ENCODE data around the gene IL27RA.

IL27RA gene

DNA sequence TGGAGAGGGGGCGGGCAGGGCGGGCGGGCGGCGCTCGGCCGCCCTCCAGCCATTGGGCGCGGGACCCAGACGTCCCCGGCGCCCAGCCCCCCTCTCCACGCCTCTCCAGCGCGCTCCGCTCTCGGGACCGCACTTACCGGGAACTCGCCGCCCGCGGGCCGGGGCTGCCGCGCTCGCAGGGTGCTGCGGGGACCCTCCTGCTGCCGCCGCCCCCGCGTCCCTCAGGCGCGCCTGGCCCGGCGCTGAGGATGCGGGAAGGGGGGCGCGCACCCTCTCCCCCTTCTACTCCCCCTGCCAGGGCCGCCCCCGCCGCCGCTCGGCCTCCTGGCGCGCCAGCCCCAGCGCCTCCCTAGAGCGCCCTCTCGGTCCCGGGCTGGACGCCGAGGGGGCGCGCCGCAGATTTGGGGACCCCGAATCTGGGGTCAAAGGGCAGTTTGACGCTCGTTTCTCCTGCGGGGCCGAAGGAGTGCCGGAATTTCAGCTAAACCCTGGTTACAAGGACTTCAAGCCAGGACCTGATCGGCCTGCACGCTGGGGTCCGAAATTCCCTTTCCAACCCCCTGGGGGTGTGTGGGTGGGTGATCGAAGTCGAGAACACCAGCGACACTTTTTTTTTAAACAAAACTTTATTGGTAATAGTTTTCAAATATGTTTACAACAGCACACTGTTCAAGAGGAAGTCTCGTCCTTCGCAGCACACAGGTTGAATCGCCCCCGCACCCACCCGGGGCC is 59.7 kb downstream of the IL27RA start (continued):
- TF ChIP-seq MYNN (tag by site-specific recombination; IDR thresholded peaks at IDR 0.05; ENCODE audit: borderline replicate concordance) (no peak), GLIS1 (tag by site-specific recombination; IDR thresholded peaks at IDR 0.05) (peak; percentile 89), ZNF76 (tag by site-specific recombination; IDR thresholded peaks at IDR 0.05; ENCODE audit: borderline replicate concordance, low read depth) (peak; percentile 52; the same call in 1 of the 2 replicates), ZNF274 (IDR thresholded peaks at IDR 0.05; ENCODE audit: low read length) (no peak), ZNF274 (tag by site-specific recombination; IDR thresholded peaks at IDR 0.05; ENCODE audit: borderline replicate concordance) (no peak), KLF8 (tag by site-specific recombination; IDR thresholded peaks at IDR 0.05) (peak; percentile 97), ZNF266 (tag by site-specific recombination; IDR thresholded peaks at IDR 0.05; ENCODE audit: low read depth) (no peak), ZNF112 (tag by site-specific recombination; IDR thresholded peaks at IDR 0.05) (no peak), OSR2 (tag by site-specific recombination; IDR thresholded peaks at IDR 0.05) (no peak), ZNF830 (tag by site-specific recombination; IDR thresholded peaks at IDR 0.05; ENCODE audit: low read depth) (no peak), ZNF555 (tag by site-specific recombination; conservative IDR thresholded peaks at IDR 0.05) (no peak), ZNF146 (tag by site-specific recombination; IDR thresholded peaks at IDR 0.05) (no peak)
- TF ChIP-seq, protein P1, sequence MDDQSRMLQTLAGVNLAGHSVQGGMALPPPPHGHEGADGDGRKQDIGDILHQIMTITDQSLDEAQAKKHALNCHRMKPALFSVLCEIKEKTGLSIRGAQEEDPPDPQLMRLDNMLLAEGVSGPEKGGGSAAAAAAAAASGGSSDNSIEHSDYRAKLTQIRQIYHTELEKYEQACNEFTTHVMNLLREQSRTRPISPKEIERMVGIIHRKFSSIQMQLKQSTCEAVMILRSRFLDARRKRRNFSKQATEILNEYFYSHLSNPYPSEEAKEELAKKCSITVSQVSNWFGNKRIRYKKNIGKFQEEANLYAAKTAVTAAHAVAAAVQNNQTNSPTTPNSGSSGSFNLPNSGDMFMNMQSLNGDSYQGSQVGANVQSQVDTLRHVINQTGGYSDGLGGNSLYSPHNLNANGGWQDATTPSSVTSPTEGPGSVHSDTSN (CRISPR knock-in tag; IDR thresholded peaks at IDR 0.05): no peak
- TF ChIP-seq, protein P2, sequence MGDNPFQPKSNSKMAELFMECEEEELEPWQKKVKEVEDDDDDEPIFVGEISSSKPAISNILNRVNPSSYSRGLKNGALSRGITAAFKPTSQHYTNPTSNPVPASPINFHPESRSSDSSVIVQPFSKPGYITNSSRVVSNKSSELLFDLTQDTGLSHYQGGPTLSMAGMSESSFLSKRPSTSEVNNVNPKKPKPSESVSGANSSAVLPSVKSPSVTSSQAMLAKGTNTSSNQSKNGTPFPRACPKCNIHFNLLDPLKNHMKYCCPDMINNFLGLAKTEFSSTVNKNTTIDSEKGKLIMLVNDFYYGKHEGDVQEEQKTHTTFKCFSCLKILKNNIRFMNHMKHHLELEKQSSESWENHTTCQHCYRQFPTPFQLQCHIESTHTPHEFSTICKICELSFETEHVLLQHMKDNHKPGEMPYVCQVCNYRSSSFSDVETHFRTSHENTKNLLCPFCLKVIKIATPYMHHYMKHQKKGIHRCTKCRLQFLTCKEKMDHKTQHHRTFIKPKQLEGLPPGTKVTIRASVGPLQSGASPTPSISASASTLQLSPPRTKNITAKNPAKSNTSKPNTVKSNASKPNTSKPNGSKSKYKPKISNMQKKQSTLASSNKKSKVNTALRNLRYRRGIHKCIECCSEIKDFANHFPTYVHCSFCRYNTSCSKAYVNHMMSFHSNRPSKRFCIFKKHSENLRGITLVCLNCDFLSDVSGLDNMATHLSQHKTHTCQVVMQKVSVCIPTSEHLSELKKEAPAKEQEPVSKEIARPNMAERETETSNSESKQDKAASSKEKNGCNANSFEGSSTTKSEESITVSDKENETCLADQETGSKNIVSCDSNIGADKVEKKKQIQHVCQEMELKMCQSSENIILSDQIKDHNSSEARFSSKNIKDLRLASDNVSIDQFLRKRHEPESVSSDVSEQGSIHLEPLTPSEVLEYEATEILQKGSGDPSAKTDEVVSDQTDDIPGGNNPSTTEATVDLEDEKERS (tag by site-specific recombination; IDR thresholded peaks at IDR 0.05): no peak
- TF ChIP-seq, protein P3, sequence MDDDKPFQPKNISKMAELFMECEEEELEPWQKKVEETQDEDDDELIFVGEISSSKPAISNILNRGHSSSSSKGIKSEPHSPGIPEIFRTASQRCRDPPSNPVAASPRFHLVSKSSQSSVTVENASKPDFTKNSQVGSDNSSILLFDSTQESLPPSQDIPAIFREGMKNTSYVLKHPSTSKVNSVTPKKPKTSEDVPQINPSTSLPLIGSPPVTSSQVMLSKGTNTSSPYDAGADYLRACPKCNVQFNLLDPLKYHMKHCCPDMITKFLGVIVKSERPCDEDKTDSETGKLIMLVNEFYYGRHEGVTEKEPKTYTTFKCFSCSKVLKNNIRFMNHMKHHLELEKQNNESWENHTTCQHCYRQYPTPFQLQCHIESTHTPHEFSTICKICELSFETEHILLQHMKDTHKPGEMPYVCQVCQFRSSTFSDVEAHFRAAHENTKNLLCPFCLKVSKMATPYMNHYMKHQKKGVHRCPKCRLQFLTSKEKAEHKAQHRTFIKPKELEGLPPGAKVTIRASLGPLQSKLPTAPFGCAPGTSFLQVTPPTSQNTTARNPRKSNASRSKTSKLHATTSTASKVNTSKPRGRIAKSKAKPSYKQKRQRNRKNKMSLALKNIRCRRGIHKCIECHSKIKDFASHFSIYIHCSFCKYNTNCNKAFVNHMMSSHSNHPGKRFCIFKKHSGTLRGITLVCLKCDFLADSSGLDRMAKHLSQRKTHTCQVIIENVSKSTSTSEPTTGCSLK (tag by site-specific recombination; IDR thresholded peaks at IDR 0.05): no peak
- TF ChIP-seq, protein P4, sequence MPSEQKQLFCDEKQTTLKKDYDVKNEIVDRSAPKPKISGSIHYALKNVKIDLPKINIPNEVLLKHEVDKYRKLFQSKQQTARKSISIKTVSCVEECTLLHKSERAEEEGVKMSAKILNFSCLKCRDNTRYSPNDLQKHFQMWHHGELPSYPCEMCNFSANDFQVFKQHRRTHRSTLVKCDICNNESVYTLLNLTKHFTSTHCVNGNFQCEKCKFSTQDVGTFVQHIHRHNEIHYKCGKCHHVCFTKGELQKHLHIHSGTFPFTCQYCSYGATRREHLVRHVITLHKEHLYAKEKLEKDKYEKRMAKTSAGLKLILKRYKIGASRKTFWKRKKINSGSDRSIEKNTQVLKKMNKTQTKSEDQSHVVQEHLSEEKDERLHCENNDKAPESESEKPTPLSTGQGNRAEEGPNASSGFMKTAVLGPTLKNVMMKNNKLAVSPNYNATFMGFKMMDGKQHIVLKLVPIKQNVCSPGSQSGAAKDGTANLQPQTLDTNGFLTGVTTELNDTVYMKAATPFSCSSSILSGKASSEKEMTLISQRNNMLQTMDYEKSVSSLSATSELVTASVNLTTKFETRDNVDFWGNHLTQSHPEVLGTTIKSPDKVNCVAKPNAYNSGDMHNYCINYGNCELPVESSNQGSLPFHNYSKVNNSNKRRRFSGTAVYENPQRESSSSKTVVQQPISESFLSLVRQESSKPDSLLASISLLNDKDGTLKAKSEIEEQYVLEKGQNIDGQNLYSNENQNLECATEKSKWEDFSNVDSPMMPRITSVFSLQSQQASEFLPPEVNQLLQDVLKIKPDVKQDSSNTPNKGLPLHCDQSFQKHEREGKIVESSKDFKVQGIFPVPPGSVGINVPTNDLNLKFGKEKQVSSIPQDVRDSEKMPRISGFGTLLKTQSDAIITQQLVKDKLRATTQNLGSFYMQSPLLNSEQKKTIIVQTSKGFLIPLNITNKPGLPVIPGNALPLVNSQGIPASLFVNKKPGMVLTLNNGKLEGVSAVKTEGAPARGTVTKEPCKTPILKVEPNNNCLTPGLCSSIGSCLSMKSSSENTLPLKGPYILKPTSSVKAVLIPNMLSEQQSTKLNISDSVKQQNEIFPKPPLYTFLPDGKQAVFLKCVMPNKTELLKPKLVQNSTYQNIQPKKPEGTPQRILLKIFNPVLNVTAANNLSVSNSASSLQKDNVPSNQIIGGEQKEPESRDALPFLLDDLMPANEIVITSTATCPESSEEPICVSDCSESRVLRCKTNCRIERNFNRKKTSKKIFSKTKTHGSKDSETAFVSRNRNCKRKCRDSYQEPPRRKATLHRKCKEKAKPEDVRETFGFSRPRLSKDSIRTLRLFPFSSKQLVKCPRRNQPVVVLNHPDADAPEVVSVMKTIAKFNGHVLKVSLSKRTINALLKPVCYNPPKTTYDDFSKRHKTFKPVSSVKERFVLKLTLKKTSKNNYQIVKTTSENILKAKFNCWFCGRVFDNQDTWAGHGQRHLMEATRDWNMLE (tag by site-specific recombination; conservative IDR thresholded peaks at IDR 0.05; ENCODE audit: low read depth): no peak
- TF ChIP-seq, protein P5, sequence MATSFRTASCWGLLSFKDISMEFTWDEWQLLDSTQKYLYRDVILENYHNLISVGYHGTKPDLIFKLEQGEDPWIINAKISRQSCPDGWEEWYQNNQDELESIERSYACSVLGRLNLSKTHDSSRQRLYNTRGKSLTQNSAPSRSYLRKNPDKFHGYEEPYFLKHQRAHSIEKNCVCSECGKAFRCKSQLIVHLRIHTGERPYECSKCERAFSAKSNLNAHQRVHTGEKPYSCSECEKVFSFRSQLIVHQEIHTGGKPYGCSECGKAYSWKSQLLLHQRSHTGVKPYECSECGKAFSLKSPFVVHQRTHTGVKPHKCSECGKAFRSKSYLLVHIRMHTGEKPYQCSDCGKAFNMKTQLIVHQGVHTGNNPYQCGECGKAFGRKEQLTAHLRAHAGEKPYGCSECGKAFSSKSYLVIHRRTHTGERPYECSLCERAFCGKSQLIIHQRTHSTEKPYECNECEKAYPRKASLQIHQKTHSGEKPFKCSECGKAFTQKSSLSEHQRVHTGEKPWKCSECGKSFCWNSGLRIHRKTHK (tag by site-specific recombination; IDR thresholded peaks at IDR 0.05): no peak
- TF ChIP-seq, protein P6, sequence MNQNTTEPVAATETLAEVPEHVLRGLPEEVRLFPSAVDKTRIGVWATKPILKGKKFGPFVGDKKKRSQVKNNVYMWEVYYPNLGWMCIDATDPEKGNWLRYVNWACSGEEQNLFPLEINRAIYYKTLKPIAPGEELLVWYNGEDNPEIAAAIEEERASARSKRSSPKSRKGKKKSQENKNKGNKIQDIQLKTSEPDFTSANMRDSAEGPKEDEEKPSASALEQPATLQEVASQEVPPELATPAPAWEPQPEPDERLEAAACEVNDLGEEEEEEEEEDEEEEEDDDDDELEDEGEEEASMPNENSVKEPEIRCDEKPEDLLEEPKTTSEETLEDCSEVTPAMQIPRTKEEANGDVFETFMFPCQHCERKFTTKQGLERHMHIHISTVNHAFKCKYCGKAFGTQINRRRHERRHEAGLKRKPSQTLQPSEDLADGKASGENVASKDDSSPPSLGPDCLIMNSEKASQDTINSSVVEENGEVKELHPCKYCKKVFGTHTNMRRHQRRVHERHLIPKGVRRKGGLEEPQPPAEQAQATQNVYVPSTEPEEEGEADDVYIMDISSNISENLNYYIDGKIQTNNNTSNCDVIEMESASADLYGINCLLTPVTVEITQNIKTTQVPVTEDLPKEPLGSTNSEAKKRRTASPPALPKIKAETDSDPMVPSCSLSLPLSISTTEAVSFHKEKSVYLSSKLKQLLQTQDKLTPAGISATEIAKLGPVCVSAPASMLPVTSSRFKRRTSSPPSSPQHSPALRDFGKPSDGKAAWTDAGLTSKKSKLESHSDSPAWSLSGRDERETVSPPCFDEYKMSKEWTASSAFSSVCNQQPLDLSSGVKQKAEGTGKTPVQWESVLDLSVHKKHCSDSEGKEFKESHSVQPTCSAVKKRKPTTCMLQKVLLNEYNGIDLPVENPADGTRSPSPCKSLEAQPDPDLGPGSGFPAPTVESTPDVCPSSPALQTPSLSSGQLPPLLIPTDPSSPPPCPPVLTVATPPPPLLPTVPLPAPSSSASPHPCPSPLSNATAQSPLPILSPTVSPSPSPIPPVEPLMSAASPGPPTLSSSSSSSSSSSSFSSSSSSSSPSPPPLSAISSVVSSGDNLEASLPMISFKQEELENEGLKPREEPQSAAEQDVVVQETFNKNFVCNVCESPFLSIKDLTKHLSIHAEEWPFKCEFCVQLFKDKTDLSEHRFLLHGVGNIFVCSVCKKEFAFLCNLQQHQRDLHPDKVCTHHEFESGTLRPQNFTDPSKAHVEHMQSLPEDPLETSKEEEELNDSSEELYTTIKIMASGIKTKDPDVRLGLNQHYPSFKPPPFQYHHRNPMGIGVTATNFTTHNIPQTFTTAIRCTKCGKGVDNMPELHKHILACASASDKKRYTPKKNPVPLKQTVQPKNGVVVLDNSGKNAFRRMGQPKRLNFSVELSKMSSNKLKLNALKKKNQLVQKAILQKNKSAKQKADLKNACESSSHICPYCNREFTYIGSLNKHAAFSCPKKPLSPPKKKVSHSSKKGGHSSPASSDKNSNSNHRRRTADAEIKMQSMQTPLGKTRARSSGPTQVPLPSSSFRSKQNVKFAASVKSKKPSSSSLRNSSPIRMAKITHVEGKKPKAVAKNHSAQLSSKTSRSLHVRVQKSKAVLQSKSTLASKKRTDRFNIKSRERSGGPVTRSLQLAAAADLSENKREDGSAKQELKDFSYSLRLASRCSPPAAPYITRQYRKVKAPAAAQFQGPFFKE (tag by site-specific recombination; IDR thresholded peaks at IDR 0.05; ENCODE audit: borderline replicate concordance): no peak

All from HEK293 (cell line).